ENCODE results near the gene CCDC102B.
"Not testable (repeated sequence)": the region's sequence is repeated elsewhere in the genome, so short reads cannot be mapped to it uniquely, and the experiment has no call there.

CCDC102B gene

DNA sequence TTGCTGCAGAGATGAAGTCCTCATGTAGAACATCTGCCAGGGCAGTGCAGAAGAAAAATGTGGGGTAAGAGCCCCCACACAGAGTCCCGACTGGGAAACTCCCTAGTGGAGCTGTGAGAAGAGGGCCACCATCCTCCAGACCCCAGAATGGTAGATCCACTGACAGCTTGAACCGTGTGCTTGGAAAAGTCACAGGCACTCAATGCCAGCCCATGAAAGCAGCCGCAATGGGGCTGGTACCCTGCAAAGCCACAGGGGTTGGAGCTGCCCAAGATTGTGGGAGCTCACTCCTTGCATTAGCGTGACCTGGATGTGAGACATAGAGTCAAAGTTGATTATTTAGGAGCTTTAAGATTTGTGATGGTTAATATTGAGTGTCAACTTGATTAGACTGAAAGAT, 197.8 kb downstream of the CCDC102B start:
- DNase-seq (ENCODE audit: low spot score in 2 of 2) (no peak), ATAC-seq (ENCODE audit: low read depth) (no peak)
- Mint-ChIP-seq H3K9me3 (peaks cover 2% of the 10 kb centered on the region), H3K4me3 (no peak overlapping the region), H3K27me3 (no peaks in the 10 kb centered on the region), H3K4me1 (no peaks in the 10 kb centered on the region), H3K27ac (no peak overlapping the region), H3K36me3 (no peaks in the 10 kb centered on the region)

DNA sequence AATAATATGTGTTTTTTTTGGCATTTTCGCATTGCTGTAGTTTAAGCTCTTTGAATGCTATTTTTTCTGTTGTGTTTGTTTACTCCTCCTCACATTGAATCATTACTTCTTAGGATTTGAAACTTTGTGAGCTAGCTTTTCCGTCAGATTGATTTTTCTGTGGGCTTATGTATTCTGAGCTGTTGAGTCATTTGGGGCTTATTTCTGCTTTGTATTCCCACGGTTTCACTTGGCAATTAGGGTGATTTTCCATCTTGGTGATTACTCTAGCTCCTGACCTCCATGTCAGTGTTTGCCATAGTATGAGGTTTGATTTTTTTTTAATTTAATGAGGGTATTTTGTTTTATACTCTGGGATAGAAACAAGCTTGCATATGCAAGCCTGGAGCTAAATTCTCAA, 200.0 kb downstream of the CCDC102B start:
- no peaks in the 10 kb centered on the region for H3K27me3 Mint-ChIP-seq
- DNase-seq (ENCODE audit: low spot score in 2 of 2) (no peak), ATAC-seq (ENCODE audit: low read depth) (no peak)
- no peaks in the 10 kb centered on the region for H3K4me1 Mint-ChIP-seq
- H3K27ac Mint-ChIP-seq = no peak overlapping the region
- no peaks in the 10 kb centered on the region for H3K36me3 Mint-ChIP-seq
- no peak overlapping the region for H3K4me3 Mint-ChIP-seq
- H3K9me3 Mint-ChIP-seq = peaks cover 2% of the 10 kb centered on the region

DNA sequence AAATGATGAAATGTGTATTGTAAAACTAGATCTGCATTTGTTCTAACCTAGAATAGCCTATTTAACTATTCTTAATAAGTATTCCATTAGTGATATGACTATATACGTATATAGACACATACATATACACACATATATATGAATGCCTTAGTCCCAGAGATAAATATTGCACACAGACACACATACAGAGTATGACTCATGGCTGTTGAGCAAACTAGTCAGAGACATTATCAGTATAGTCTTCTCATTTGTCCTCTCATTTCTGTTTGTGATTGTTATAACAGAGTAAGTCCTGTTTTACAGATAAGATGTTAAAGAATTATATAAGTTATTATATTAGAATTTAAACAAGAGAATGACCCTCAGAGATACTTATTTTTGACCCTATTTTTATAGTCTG, 202.5 kb downstream of the CCDC102B start:
- no peak overlapping the region for H3K4me3 Mint-ChIP-seq
- H3K27me3 Mint-ChIP-seq = no peaks in the 10 kb centered on the region
- H3K36me3 Mint-ChIP-seq = no peaks in the 10 kb centered on the region
- DNase-seq (ENCODE audit: low spot score in 2 of 2) (no peak), ATAC-seq (ENCODE audit: low read depth) (no peak)
- peaks cover 2% of the 10 kb centered on the region for H3K9me3 Mint-ChIP-seq
- H3K27ac Mint-ChIP-seq = no peak overlapping the region
- H3K4me1 Mint-ChIP-seq = no peaks in the 10 kb centered on the region

DNA sequence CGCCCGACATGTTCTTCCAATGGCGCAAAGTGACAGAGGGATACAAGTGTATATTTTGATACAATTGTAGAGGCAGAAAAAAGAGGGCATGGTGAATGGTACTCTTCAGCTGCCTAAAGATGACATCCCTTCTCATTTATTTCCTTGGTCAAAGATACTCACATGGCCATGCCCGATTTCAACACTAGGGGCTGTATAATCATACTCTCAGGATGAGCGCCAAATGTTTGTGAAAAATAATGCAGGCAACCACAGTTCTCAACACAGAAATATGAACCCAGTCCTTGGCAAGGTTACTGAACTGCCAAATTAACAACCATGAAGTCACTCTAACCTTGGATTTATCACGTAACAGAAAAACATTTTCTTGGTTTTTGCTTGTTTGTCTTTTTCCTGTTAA, 204.4 kb downstream of the CCDC102B start:
- DNase-seq (ENCODE audit: low spot score in 2 of 2) = no peak
- Mint-ChIP-seq H3K27me3 (no peaks in the 10 kb centered on the region), H3K27ac (no peak overlapping the region)

DNA sequence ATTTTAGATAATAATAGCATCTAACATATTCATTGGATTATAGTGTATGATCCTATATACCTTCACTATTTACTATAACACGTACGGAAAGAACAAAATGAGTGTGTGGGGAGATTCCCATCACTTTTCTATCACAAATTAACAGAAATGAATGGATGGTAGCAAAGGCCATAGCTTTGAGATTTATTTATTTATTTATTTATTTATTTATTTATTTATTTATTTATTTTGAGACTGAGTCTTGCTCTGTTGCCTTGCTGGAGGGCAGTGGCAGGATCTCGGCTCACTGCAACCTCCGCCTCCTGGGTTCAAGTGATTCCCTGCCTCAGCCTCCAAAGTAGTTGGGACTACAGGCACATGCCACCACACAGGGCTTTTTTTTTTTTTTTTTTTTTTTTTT, 208.3 kb downstream of the CCDC102B start:
- not testable (repeated sequence) for DNase-seq (ENCODE audit: low spot score in 2 of 2); H3K4me3 Mint-ChIP-seq; ATAC-seq (ENCODE audit: low read depth); H3K4me1 Mint-ChIP-seq; H3K27me3 Mint-ChIP-seq; H3K9me3 Mint-ChIP-seq; H3K36me3 Mint-ChIP-seq; H3K27ac Mint-ChIP-seq

More for the DNA sequence above, 204.4 kb downstream of the CCDC102B start:
- Mint-ChIP-seq H3K9me3 (no peaks in the 10 kb centered on the region), H3K36me3 (no peaks in the 10 kb centered on the region), H3K4me3 (no peak overlapping the region), H3K4me1 (no peaks in the 10 kb centered on the region)
- ATAC-seq (ENCODE audit: low read depth) = no peak

DNA sequence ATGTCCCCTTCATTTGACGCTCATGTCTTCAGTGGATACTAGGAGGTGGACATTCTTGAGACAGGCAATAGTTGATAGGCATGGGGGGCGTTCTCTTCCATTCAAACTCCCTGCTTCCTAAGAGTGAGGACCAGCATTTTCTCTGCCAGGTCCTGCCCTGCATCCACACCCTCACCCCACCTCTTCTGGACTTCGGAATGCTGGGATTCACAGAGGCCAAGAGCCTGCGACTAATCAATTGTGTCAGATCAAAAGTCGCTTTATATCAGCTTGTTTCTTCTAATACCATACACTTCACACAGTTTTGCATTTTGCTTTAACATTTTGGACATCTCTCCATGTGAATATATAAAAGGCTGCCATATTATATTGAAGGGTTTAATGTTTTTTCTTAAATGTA, 210.7 kb downstream of the CCDC102B start:
- Mint-ChIP-seq H3K9me3 (no peaks in the 10 kb centered on the region), H3K27ac (no peak overlapping the region), H3K4me1 (no peaks in the 10 kb centered on the region), H3K27me3 (no peaks in the 10 kb centered on the region), H3K4me3 (no peak overlapping the region), H3K36me3 (no peaks in the 10 kb centered on the region)
- no peak for DNase-seq (ENCODE audit: low spot score in 2 of 2)
- no peak for ATAC-seq (ENCODE audit: low read depth)

DNA sequence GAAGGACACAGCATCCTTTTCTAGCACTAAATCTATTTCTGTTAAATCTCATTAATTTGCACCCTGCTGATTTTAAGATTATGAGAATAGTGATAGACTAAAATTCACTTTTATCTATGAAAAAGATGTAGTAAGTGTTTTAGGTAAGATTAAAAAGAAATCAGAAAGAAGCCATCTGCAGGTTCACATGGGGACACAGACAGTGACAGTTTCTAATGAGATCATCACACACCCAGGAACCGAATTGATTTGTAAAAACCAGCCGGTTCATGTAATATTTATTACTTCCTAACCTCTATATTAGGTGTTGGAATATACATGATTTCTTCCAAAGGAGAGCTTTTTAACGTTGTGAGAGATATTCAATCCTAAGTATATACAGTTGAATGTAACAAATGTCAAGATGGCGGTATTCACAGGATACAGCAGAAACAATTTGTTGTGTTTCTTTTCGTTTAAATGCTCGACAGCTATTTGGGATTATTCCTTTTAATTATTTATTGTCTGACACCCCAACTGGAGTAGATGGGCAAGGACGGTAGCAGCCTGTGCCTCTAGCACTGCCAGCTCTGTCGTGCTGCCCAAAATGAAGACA, 223.4 kb downstream of the CCDC102B start:
- H3K4me3 Mint-ChIP-seq = no peak overlapping the region
- ATAC-seq (ENCODE audit: low read depth) (no peak), DNase-seq (ENCODE audit: low spot score in 2 of 2) (no peak)
- no peaks in the 10 kb centered on the region for H3K36me3 Mint-ChIP-seq
- peaks cover 2% of the 10 kb centered on the region for H3K9me3 Mint-ChIP-seq
- no peak overlapping the region for H3K27ac Mint-ChIP-seq
- no peaks in the 10 kb centered on the region for H3K27me3 Mint-ChIP-seq
- no peaks in the 10 kb centered on the region for H3K4me1 Mint-ChIP-seq

DNA sequence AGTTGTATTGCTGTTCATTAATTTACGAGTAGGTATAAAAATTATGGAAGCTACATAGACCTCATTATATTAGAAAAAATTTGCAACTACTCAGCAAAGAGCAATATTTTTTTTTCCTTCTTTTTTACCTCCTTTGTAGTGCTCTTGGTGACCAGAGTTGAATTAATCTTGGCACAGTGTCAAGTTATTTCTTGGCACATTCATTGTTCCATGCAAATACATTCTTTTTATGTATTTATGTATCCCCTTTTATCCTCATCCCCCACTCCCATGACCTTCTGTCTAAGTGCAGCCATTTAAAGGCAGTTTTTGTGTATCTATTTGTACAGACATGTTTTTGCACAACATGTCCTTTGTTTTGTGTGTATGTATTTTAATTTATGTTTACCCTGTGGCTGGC, 224.5 kb downstream of the CCDC102B start:
- Mint-ChIP-seq H3K27me3 (no peaks in the 10 kb centered on the region), H3K4me3 (no peak overlapping the region), H3K36me3 (no peaks in the 10 kb centered on the region), H3K4me1 (no peaks in the 10 kb centered on the region), H3K27ac (no peak overlapping the region), H3K9me3 (peaks cover 2% of the 10 kb centered on the region)
- ATAC-seq (ENCODE audit: low read depth) (no peak), DNase-seq (ENCODE audit: low spot score in 2 of 2) (no peak)

DNA sequence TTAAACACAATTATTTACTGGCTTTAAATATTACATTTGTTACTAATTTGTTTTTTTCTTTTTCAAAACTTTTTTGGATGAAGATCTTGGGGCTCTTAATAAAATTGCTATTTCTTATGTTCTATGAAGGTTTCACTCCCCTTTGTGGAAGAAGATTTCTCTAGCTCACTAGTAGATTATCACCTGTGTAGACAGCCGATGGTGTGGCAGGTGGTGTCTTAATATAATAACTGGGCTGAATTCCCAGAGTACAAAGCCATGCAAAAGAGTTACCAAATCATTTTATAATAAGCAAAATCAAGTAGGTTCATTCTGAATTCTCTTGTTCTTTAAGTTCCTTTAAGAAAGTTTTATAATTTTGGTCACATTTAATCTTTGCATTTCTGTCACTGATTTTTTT, 233.7 kb downstream of the CCDC102B start:
- H3K9me3 Mint-ChIP-seq = no peaks in the 10 kb centered on the region
- ATAC-seq (ENCODE audit: low read depth) (no peak), DNase-seq (ENCODE audit: low spot score in 2 of 2) (no peak)
- no peaks in the 10 kb centered on the region for H3K4me1 Mint-ChIP-seq
- H3K36me3 Mint-ChIP-seq = no peaks in the 10 kb centered on the region
- H3K27ac Mint-ChIP-seq = no peak overlapping the region
- H3K27me3 Mint-ChIP-seq = no peaks in the 10 kb centered on the region
- H3K4me3 Mint-ChIP-seq = no peak overlapping the region

DNA sequence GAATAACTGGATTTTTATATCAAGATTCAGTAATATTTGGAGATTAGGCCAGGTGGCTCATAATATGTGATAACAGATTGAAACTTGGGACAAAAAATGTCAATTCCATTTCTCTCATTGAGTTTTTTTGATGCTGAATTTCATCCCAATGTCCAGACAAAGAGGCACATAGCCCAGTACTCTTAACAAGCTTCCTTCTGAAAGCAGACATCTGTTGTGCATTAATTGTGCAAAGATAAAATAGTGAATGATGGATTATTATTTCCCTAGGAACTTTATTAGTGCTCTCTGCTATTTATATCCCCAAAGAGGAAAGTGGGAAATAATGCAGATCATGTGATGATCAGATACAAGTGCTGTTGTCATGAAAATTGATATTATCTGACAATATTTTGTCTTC, 234.1 kb downstream of the CCDC102B start:
- Mint-ChIP-seq H3K27me3 (no peaks in the 10 kb centered on the region), H3K4me1 (no peaks in the 10 kb centered on the region), H3K4me3 (no peak overlapping the region), H3K9me3 (no peaks in the 10 kb centered on the region), H3K36me3 (no peaks in the 10 kb centered on the region), H3K27ac (no peak overlapping the region)
- no peak for ATAC-seq (ENCODE audit: low read depth)
- DNase-seq (ENCODE audit: low spot score in 2 of 2) = no peak

DNA sequence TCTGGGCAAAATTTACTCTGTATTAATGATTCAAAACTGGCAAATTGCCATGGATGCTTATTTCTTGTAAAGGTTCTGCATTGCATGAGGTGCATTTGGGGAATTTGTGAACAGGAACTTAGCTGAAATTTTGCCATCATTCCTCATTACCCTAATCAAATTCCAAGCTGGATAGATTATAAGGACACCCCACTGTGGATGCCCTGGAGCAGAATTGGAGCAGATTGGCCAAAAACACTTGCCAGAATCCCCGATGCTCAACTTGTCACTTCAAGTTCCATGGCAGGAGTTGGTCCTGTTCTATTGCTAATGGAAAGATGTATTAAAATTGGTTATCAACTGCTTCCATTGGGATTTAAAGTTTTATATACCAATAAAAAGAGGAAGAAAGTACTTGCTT, 237.9 kb downstream of the CCDC102B start:
- ATAC-seq (ENCODE audit: low read depth) (no peak), DNase-seq (ENCODE audit: low spot score in 2 of 2) (no peak)
- no peaks in the 10 kb centered on the region for H3K4me1 Mint-ChIP-seq
- no peaks in the 10 kb centered on the region for H3K27me3 Mint-ChIP-seq
- H3K9me3 Mint-ChIP-seq = no peaks in the 10 kb centered on the region
- H3K4me3 Mint-ChIP-seq = no peak overlapping the region
- H3K36me3 Mint-ChIP-seq = no peaks in the 10 kb centered on the region
- H3K27ac Mint-ChIP-seq = no peak overlapping the region

DNA sequence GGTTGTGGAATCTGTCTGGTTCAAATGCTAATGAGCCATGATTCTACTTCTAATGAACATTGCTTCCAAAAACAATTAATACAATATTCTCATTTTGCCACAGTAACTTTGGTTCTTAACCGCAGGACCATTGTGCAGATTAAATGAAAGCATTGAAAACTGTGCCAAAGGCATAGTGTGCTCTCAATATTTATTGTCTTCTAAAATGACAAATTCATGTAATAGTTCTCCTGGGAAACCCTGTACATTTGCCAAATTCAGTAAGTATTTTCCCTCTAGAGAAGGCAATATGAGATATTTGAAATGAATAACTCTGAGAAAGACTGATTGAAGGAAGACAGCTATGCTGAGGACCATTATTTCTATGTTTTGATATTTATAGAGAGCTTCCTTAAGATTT, 246.3 kb downstream of the CCDC102B start:
- H3K9me3 Mint-ChIP-seq = no peaks in the 10 kb centered on the region
- H3K36me3 Mint-ChIP-seq = no peaks in the 10 kb centered on the region
- no peak overlapping the region for H3K4me3 Mint-ChIP-seq
- H3K27me3 Mint-ChIP-seq = no peaks in the 10 kb centered on the region
- DNase-seq (ENCODE audit: low spot score in 2 of 2) = no peak
- H3K4me1 Mint-ChIP-seq = no peaks in the 10 kb centered on the region
- no peak for ATAC-seq (ENCODE audit: low read depth)
- H3K27ac Mint-ChIP-seq = no peak overlapping the region

DNA sequence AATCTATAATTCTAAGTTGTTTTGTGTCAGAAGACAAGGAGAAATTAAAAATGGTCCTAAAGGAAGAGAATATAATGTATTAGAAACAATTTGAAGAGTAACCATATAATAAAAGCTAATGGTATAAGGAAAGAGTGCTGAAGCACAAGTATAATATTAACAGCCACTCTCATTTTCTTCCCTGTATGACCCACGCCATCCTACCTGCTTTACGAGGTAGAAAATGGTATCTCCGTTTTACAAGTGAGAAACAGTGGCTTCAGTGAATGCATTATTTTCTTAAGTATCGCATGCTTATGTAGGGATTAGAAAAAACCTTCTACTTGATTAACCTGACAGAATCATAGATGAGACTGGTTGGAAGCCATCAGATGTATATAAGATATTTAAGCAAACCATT, 266.2 kb downstream of the CCDC102B start:
- DNase-seq (ENCODE audit: low spot score in 2 of 2) (no peak), ATAC-seq (ENCODE audit: low read depth) (no peak)
- no peaks in the 10 kb centered on the region for H3K4me1 Mint-ChIP-seq
- H3K27me3 Mint-ChIP-seq = no peaks in the 10 kb centered on the region
- H3K4me3 Mint-ChIP-seq = no peak overlapping the region
- H3K36me3 Mint-ChIP-seq = no peaks in the 10 kb centered on the region
- H3K9me3 Mint-ChIP-seq = peaks cover 3% of the 10 kb centered on the region
- H3K27ac Mint-ChIP-seq = no peak overlapping the region

DNA sequence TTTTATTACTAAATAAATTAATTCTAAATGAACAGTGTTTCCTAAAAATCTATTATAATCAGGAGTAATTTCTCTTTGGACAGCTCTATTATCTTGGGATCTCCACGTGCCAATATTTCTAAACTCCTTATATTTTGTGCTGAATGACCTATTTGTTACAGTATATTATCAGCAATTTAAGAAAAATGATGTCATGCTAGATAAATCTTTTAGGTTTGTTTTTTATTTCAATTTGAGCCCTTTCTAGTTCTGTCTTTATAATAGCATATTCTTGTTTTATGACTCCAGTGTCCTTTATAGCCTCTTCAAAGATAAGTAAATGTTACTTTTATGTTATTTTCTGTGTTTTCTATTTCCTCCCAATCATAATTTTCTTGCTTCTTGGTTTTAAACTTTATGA, 269.2 kb downstream of the CCDC102B start:
- no peaks in the 10 kb centered on the region for H3K4me1 Mint-ChIP-seq
- no peaks in the 10 kb centered on the region for H3K9me3 Mint-ChIP-seq
- ATAC-seq (ENCODE audit: low read depth) = no peak
- no peak overlapping the region for H3K4me3 Mint-ChIP-seq
- DNase-seq (ENCODE audit: low spot score in 2 of 2) = no peak
- H3K27ac Mint-ChIP-seq = no peak overlapping the region
- H3K27me3 Mint-ChIP-seq = no peaks in the 10 kb centered on the region
- no peaks in the 10 kb centered on the region for H3K36me3 Mint-ChIP-seq

DNA sequence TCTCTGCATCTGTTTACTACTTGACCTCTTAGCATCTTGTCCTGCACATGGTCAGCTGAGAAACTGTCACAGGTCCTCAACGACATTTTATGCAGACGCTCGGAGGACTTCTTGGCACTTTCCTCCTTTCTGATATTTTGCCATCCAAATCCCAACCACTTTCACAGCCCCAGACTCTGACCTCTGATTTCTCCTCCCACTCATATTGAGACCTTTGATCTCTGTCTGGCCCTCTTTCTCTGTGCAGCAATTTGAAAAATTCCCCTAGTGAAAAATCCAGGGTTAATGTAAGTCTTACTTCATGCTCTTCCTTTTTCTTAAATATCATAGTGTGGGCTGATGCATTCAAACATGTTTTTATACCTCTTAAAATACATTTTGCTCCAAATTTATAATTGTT, 273.8 kb downstream of the CCDC102B start:
- no peak for DNase-seq (ENCODE audit: low spot score in 2 of 2)
- H3K36me3 Mint-ChIP-seq = no peaks in the 10 kb centered on the region
- no peaks in the 10 kb centered on the region for H3K27me3 Mint-ChIP-seq
- no peak for ATAC-seq (ENCODE audit: low read depth)
- no peaks in the 10 kb centered on the region for H3K9me3 Mint-ChIP-seq
- H3K4me1 Mint-ChIP-seq = no peaks in the 10 kb centered on the region
- H3K4me3 Mint-ChIP-seq = no peak overlapping the region
- no peak overlapping the region for H3K27ac Mint-ChIP-seq

Data from memory B cell (primary cell).